Activated CD8-positive, alpha-beta T cell treated with anti-CD3 and anti-CD28 coated beads for 36 hours (primary cell): ENCODE results near the gene THBS3. TPM values are rescaled to one million over a fixed set of nuclear protein-coding genes. Genes with fewer than 3 reads are reported as not detected.

Experiments
- total RNA-seq, 2 experiments: library from RNA; stranded (reverse); gene quantifications; one replicate each; pipeline ENCODE4 v1.2.3, GENCODE V29; 2021

Gene THBS3
- total RNA-seq, 2 experiments from 2014 or later, result 11.1 to 12.0 TPM

Other genes starting within 250 kb of the THBS3 start
- 10 to 100 TPM; 21.2 to 21.8 TPM for gene PYGO2, start 246.1 kb downstream of the THBS3 start, total RNA-seq
- gene SHC1, start 237.2 kb downstream of the THBS3 start, total RNA-seq, result 10 to 100 TPM; 32.3 to 34.2 TPM
- gene CKS1B, start 233.2 kb downstream of the THBS3 start, total RNA-seq, result 100 to 1,000 TPM; 172 to 173 TPM
- gene FLAD1, start 224.6 kb downstream of the THBS3 start, total RNA-seq, result 10 to 100 TPM; 31.5 to 32.9 TPM
- gene LENEP, start 214.3 kb downstream of the THBS3 start, total RNA-seq, result not detected
- gene ZBTB7B, start 205.1 kb downstream of the THBS3 start, total RNA-seq, result 10 to 100 TPM; 26.3 to 26.5 TPM
- gene DCST2, start 174.1 kb downstream of the THBS3 start, total RNA-seq, result under 1 TPM; 0.20 to 0.36 TPM
- not detected for gene DCST1, start 174.1 kb downstream of the THBS3 start, total RNA-seq
- 10 to 100 TPM; 36.4 to 37.2 TPM for gene ADAM15, start 156.6 kb downstream of the THBS3 start, total RNA-seq
- 1 to 10 TPM; 7.1 to 7.8 TPM for gene EFNA4, start 144.2 kb downstream of the THBS3 start, total RNA-seq
- gene EFNA3, start 129.1 kb downstream of the THBS3 start, total RNA-seq, result 1 to 10 TPM; 5.1 to 8.6 TPM
- under 1 TPM; 0.59 to 0.60 TPM for gene EFNA1, start 80.0 kb downstream of the THBS3 start, total RNA-seq
- gene SLC50A1, start 72.0 kb downstream of the THBS3 start, total RNA-seq, result 10 to 100 TPM; 59.7 to 64.0 TPM
- 10 to 100 TPM; 37.1 to 38.1 TPM for gene DPM3, start 67.4 kb downstream of the THBS3 start, total RNA-seq
- gene KRTCAP2, start 34.6 kb downstream of the THBS3 start, total RNA-seq, result 100 to 1,000 TPM; 124 to 125 TPM
- gene TRIM46, start 34.0 kb downstream of the THBS3 start, total RNA-seq, result 1 to 10 TPM; 5.8 to 6.1 TPM
- 10 to 100 TPM; 59.2 to 61.0 TPM for gene MTX1, start 798 bp upstream of the THBS3 start, total RNA-seq
- 10 to 100 TPM; 41.1 to 42.2 TPM for gene ENTREP3, start 47.6 kb upstream of the THBS3 start, total RNA-seq
- 10 to 100 TPM; 81.3 to 97.2 TPM for gene SCAMP3, start 54.5 kb upstream of the THBS3 start, total RNA-seq
- gene CLK2, start 65.6 kb upstream of the THBS3 start, total RNA-seq, result 10 to 100 TPM; 80.6 to 85.4 TPM
- gene HCN3, start 69.6 kb upstream of the THBS3 start, total RNA-seq, result 1 to 10 TPM; 1.5 TPM
- not detected for gene PKLR, start 93.5 kb upstream of the THBS3 start, total RNA-seq
- gene FDPS, start 101.0 kb upstream of the THBS3 start, total RNA-seq, result 100 to 1,000 TPM; 293 to 316 TPM
- 10 to 100 TPM; 21.2 to 21.6 TPM for gene RUSC1, start 113.0 kb upstream of the THBS3 start, total RNA-seq